Activated CD8-positive, alpha-beta memory T cell treated with anti-CD3 and anti-CD28 coated beads for 36 hours (primary cell): ENCODE results near the gene KYNU. TPM values are rescaled to one million over a fixed set of nuclear protein-coding genes. Genes with fewer than 3 reads are reported as not detected.
"Not testable (repeated sequence)": the region's sequence is repeated elsewhere in the genome, so short reads cannot be mapped to it uniquely, and the experiment has no call there.

Experiments
- CTCF ChIA-PET: fragments of 350-600 bp; sonication (Branson Sonifier 250); formaldehyde crosslinking; loops from one replicate; lab custom pipeline; 2021; ENCODE audit warnings: antibody characterized with exemption; lab: Charles Lee
- POLR2A ChIA-PET: fragments of 350-600 bp; sonication (Branson Sonifier 250); formaldehyde crosslinking; loops from one replicate; lab custom pipeline; 2021; ENCODE audit warnings: antibody characterized with exemption; lab: Charles Lee
- total RNA-seq, 2 experiments: library from RNA; stranded (reverse); gene quantifications; one replicate each; pipeline ENCODE4 v1.2.3, GENCODE V29; 2021

Gene KYNU
- total RNA-seq, 2 experiments from 2014 or later, result not detected

- POLR2A ChIA-PET, result no interaction called here
- CTCF ChIA-PET, result no interaction called here
Measured at GRCh38 chr2:143068509-143068908, 191.0 kb downstream of the KYNU start.

GRCh38 chr2:143070704-143071103, 193.2 kb downstream of the KYNU start:
- POLR2A ChIA-PET, result no interaction called here
- CTCF ChIA-PET, result interaction anchor here (1.0 kb wide), 1 partner anchor 15 kb away, joined by 3 read pairs; no protein-coding TSS in a partner anchor

- CTCF ChIA-PET, result interaction anchor here (1.0 kb wide), 1 partner anchor 14 kb away, joined by 3 read pairs; no protein-coding TSS in a partner anchor
- POLR2A ChIA-PET, result no interaction called here
Measured at GRCh38 chr2:143071185-143071876, 193.9 kb downstream of the KYNU start.

GRCh38 chr2:143074913-143075312, 197.4 kb downstream of the KYNU start:
- CTCF ChIA-PET, POLR2A ChIA-PET: not testable (repeated sequence)

GRCh38 chr2:143075711-143076110, 198.2 kb downstream of the KYNU start:
- POLR2A ChIA-PET, result no interaction called here
- CTCF ChIA-PET, result interaction anchor here (1.0 kb wide), 1 partner anchor 360 kb away, joined by 3 read pairs; no protein-coding TSS in a partner anchor

GRCh38 chr2:143078104-143078503, 200.6 kb downstream of the KYNU start:
- ChIA-PET CTCF (no interaction called here), POLR2A (no interaction called here)

GRCh38 chr2:143081616-143082015, 204.2 kb downstream of the KYNU start:
- CTCF ChIA-PET, result interaction anchor here (1.1 kb wide), 1 partner anchor 178 kb away, joined by 3 read pairs; no protein-coding TSS in a partner anchor
- POLR2A ChIA-PET, result no interaction called here

- POLR2A ChIA-PET, result interaction anchor here (0.7 kb wide), 1 partner anchor 27 kb away, joined by 5 read pairs; no protein-coding TSS in a partner anchor
- CTCF ChIA-PET, result interaction anchor here (1.1 kb wide), 1 partner anchor 27 kb away, joined by 9 read pairs; no protein-coding TSS in a partner anchor
Measured at GRCh38 chr2:143083636-143084035, 206.2 kb downstream of the KYNU start.

- ChIA-PET CTCF (interaction anchor here (1.1 kb wide), 1 partner anchor 26 kb away, joined by 9 read pairs; no protein-coding TSS in a partner anchor), POLR2A (interaction anchor here (0.7 kb wide), 1 partner anchor 1406 kb away, joined by 4 read pairs; no protein-coding TSS in a partner anchor)
Measured at GRCh38 chr2:143084462-143084861, 207.0 kb downstream of the KYNU start.

- ChIA-PET POLR2A (no interaction called here), CTCF (interaction anchor here (0.9 to 1.3 kb wide), 2 partner anchors 14 to 137 kb away, joined by 3 read pairs; no protein-coding TSS in a partner anchor)
Measured at GRCh38 chr2:143085125-143085784, 207.8 kb downstream of the KYNU start.

- ChIA-PET CTCF (interaction anchor here (1.0 to 1.3 kb wide), 2 partner anchors 24 to 53 kb away, joined by 3 to 4 read pairs; no protein-coding TSS in a partner anchor), POLR2A (no interaction called here)
Measured at GRCh38 chr2:143087033-143087432, 209.6 kb downstream of the KYNU start.

GRCh38 chr2:143088388-143088787, 210.9 kb downstream of the KYNU start:
- ChIA-PET CTCF (no interaction called here), POLR2A (no interaction called here)

GRCh38 chr2:143089520-143089919, 212.1 kb downstream of the KYNU start:
- POLR2A ChIA-PET, result not testable (repeated sequence)
- CTCF ChIA-PET, result interaction anchor here (1.1 kb wide), 1 partner anchor 55 kb away, joined by 3 read pairs; no protein-coding TSS in a partner anchor
